HepG2 (cell line): ENCODE measurements around the gene GIPC2. TPM values are rescaled to one million over a fixed set of nuclear protein-coding genes. Genes with fewer than 3 reads are reported as not detected.

ENCODE experiments used
- DMAP1 ChIP-seq: IDR thresholded peaks from 2 replicates; pipeline ENCODE4 v1.6.1; 2016
- KLF9 ChIP-seq: IDR thresholded peaks from 2 replicates; pipeline ENCODE4 v1.6.1; 2016; ENCODE audit warnings: low read depth
- REXO4 ChIP-seq: sonication (generic); formaldehyde crosslinking; IDR thresholded peaks from 2 replicates; pipeline ENCODE4 v1.8.0; 2022; ENCODE audit warnings: missing genetic modification reagents, mild to moderate bottlenecking, borderline replicate concordance
- SALL2 ChIP-seq: sonication (generic); formaldehyde crosslinking; IDR thresholded peaks from 2 replicates; pipeline ENCODE4 v1.8.1; 2023; ENCODE audit warnings: mild to moderate bottlenecking, missing genetic modification reagents, inconsistent platforms
- SMARCC2 ChIP-seq: fragments of 450-650 bp; IDR thresholded peaks from 2 replicates; pipeline ENCODE4 v1.6.1; 2017; ENCODE audit warnings: antibody characterized with exemption, mild to moderate bottlenecking
- SNAPC4 ChIP-seq: sonication (generic); formaldehyde crosslinking; IDR thresholded peaks from 2 replicates; pipeline ENCODE4 v1.4.0; 2020; ENCODE audit warnings: mild to moderate bottlenecking, missing genetic modification reagents
- ZFP36L1 ChIP-seq: sonication (generic); formaldehyde crosslinking; IDR thresholded peaks from 2 replicates; pipeline ENCODE4 v1.8.0; 2022; ENCODE audit warnings: mild to moderate bottlenecking, missing genetic modification reagents, moderate library complexity
- ZFYVE20 ChIP-seq: sonication (generic); formaldehyde crosslinking; IDR thresholded peaks from 2 replicates; pipeline ENCODE4 v1.8.0; 2023; ENCODE audit warnings: low read depth, mild to moderate bottlenecking, moderate library complexity, missing genetic modification reagents, borderline replicate concordance
- polyA plus RNA-seq, 8 experiments: library from polyadenylated mRNA; depleted of rRNA in 3 of 8; stranded (reverse) in 7 of 8; unstranded in 1 of 8; fragments of >200 nt; fragmentation: Illumina TruSeq in 4 of 8; extraction: Trizol in 4 of 8; gene quantifications; 2 replicates each; pipeline versions ENCODE4 v1.2.1 to v1.2.3, GENCODE V29; 2011 to 2016; ENCODE audit warnings: low read depth in 4 of 8, missing spikeins in 1 of 8, mixed read lengths in 1 of 8; ENCODE audit not compliant: insufficient read depth in 1 of 8
- total RNA-seq, 5 experiments: library from RNA; depleted of rRNA; stranded (reverse); fragments of >200 nt; fragmentation: Illumina TruSeq; extraction: Trizol; gene quantifications; 2 replicates each; pipeline ENCODE4 v1.2.3, GENCODE V29; 2016; ENCODE audit warnings: low read depth in 1 of 5
- TF ChIP-seq, protein P1 (sequence below): sonication (generic); formaldehyde crosslinking; IDR thresholded peaks from 2 replicates; pipeline ENCODE4 v1.9.0; 2021; ENCODE audit warnings: missing genetic modification reagents, borderline replicate concordance

GIPC2 gene
- total and polyA plus RNA-seq, 2 of the 13 experiments (the other 11 are each of a cell fraction or from before 2014, with no cell fraction given): 6.1 to 21.6 TPM

GRCh38 chr1:78053498-78053897, 7.7 kb downstream of the GIPC2 start (continued):
- TF ChIP-seq, protein P1, sequence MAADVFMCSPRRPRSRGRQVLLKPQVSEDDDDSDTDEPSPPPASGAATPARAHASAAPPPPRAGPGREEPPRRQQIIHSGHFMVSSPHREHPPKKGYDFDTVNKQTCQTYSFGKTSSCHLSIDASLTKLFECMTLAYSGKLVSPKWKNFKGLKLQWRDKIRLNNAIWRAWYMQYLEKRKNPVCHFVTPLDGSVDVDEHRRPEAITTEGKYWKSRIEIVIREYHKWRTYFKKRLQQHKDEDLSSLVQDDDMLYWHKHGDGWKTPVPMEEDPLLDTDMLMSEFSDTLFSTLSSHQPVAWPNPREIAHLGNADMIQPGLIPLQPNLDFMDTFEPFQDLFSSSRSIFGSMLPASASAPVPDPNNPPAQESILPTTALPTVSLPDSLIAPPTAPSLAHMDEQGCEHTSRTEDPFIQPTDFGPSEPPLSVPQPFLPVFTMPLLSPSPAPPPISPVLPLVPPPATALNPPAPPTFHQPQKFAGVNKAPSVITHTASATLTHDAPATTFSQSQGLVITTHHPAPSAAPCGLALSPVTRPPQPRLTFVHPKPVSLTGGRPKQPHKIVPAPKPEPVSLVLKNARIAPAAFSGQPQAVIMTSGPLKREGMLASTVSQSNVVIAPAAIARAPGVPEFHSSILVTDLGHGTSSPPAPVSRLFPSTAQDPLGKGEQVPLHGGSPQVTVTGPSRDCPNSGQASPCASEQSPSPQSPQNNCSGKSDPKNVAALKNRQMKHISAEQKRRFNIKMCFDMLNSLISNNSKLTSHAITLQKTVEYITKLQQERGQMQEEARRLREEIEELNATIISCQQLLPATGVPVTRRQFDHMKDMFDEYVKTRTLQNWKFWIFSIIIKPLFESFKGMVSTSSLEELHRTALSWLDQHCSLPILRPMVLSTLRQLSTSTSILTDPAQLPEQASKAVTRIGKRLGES (CRISPR knock-in tag): no peak
- TF ChIP-seq ZFYVE20 (CRISPR knock-in tag) (no peak), SMARCC2 (no peak), SNAPC4 (CRISPR knock-in tag) (no peak), ZFP36L1 (CRISPR knock-in tag) (no peak), DMAP1 (CRISPR knock-in tag) (no peak), KLF9 (CRISPR knock-in tag) (no peak), REXO4 (no peak), SALL2 (CRISPR knock-in tag) (no peak)
